Stimulated activated CD4-positive, alpha-beta T cell treated with anti-CD3 and anti-CD28 coated beads, Interleukin-12 subunit alpha, Interleukin-12 subunit beta, amount 100 ng/mL, for 4 hours (primary cell): ENCODE data around the gene CBX3.
"Not testable (repeated sequence)": the region's sequence is repeated elsewhere in the genome, so short reads cannot be mapped to it uniquely, and the experiment has no call there.

ENCODE experiments used
- DNase-seq: peaks from one replicate; pipeline ENCODE4 v3.0.0-alpha.2; 2020

The CBX3 gene

GRCh38 chr7:26188957-26189541, 12.5 kb upstream of the CBX3 start:
- DNase-seq = no peak

- no peak for DNase-seq
These were observed 11.8 kb upstream of the CBX3 start for GRCh38 chr7:26189697-26190096.

GRCh38 chr7:26190417-26190869, 11.1 kb upstream of the CBX3 start:
- no peak for DNase-seq

GRCh38 chr7:26191233-26191973, 10.1 kb upstream of the CBX3 start:
- DNase-seq = no peak

GRCh38 chr7:26191974-26192479, 9.5 kb upstream of the CBX3 start:
- DNase-seq = no peak

GRCh38 chr7:26192485-26193087, 9.0 kb upstream of the CBX3 start:
- DNase-seq = no peak

GRCh38 chr7:26193432-26194207, 7.9 kb upstream of the CBX3 start:
- DNase-seq = no peak

- DNase-seq = not testable (repeated sequence)
These were observed 6.8 kb upstream of the CBX3 start for GRCh38 chr7:26194764-26195163.

- DNase-seq = no peak
These were observed 6.4 kb upstream of the CBX3 start for GRCh38 chr7:26195182-26195581.

GRCh38 chr7:26195867-26196657, 5.5 kb upstream of the CBX3 start:
- no peak for DNase-seq

- DNase-seq = no peak
These were observed 4.1 kb upstream of the CBX3 start for GRCh38 chr7:26197153-26198115.

- no peak for DNase-seq
These were observed 3.3 kb upstream of the CBX3 start for GRCh38 chr7:26198133-26198780.

- no peak for DNase-seq
These were observed 2.8 kb upstream of the CBX3 start for GRCh38 chr7:26198781-26199169.

- peak; percentile 62 for DNase-seq
These were observed 2.1 kb upstream of the CBX3 start for GRCh38 chr7:26199301-26200037.

- DNase-seq = peak; percentile 70
These were observed 1.5 kb upstream of the CBX3 start for GRCh38 chr7:26200038-26200443.

GRCh38 chr7:26200444-26201246, 900 bp upstream of the CBX3 start, which contains the start of gene HNRNPA2B1:
TSS of gene HNRNPA2B1 (minus strand) at chr7:26200746. CDS start at chr7:26200577, 169 bp downstream.
- peak; percentile 96 for DNase-seq

- peak; percentile 68 for DNase-seq
These were observed 760 bp downstream of the CBX3 start for GRCh38 chr7:26202019-26202990.

GRCh38 chr7:26203016-26203415, 1.5 kb downstream of the CBX3 start:
- no peak for DNase-seq
